ENCODE data around the gene NEK5.

NEK5 gene

DNA sequence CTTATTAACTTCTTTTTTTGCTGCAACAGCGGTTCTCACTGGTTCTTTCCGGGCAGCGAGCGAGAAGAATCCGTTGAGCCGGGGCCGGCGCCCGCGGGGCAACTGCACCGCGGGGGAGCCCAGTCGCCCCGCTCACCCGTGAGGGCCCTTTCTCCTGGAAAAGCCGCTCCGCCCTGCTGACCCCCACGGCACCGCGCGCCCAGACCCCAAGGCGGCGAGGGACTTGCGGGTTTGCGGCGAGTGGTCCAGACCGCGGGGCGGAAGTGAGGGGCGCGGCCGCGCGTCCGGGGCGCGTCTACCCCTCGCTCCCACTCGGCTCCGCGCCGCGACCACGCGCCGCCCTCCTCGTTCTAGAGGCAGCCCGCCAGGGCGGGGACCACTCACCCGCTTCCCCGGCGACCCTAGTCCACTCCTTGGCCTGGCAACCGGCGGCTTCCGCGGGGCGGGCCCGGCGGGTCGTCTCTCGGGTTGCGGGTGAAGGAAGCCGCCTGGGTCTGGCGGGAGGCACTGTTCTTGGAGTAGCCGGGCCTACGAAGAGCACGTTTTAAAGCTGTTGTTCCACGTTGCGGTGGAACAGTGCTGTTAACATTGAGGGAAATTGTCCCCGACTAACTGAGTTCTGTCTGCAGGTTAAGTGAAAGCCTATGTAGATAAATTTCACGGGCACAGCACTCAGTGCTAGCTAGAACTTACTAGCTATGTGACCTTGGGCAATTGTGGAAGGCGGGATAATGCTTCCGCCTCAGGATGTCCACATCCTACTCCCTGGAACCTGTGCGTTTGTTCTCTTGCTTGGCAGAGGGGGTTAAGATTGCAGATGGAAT, 30.5 kb upstream of the NEK5 start, which contains the start of gene NEK3 (continued):
- TF ChIP-seq, protein P1, sequence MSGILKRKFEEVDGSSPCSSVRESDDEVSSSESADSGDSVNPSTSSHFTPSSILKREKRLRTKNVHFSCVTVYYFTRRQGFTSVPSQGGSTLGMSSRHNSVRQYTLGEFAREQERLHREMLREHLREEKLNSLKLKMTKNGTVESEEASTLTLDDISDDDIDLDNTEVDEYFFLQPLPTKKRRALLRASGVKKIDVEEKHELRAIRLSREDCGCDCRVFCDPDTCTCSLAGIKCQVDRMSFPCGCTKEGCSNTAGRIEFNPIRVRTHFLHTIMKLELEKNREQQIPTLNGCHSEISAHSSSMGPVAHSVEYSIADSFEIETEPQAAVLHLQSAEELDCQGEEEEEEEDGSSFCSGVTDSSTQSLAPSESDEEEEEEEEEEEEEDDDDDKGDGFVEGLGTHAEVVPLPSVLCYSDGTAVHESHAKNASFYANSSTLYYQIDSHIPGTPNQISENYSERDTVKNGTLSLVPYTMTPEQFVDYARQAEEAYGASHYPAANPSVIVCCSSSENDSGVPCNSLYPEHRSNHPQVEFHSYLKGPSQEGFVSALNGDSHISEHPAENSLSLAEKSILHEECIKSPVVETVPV (CRISPR knock-in tag; IDR thresholded peaks at IDR 0.05), result no peak
- no peak; the same call in 1 of the 2 replicates for TF ChIP-seq ZNF8 (CRISPR knock-in tag; IDR thresholded peaks at IDR 0.05)

DNA sequence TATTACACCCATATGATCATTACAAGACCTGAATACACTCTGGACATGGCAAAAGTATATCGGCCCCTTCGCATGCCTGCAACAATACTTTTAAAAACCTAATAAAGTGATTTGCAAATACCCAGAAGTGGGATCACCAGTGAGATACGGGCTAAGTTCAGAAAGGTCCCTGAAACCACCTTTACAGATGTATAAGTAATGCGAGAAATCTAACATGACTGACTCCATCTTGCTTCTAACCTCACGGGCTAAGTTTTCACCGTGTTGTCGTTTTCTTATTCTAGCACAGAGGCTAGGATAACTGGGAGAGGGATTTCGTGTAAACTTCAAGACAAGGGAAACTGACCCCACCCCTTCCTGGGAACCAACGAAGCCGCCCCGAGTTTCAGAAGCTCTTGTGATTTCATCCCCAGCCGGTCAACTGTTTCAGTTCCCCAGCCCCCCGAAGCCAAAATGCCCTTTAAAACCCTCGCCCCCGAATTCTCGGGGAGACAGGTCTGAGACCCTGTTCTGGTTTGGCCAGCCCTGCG, 29.8 kb upstream of the NEK5 start:
- TF ChIP-seq CSDC2 (CRISPR knock-in tag; IDR thresholded peaks at IDR 0.05) (peak; percentile 98), ZC3H10 (CRISPR knock-in tag; IDR thresholded peaks at IDR 0.05) (peak; percentile 37; the same call in 1 of the 2 replicates), GLIS3 (CRISPR knock-in tag; IDR thresholded peaks at IDR 0.05) (no peak), ESRRG (CRISPR knock-in tag; IDR thresholded peaks at IDR 0.05) (no peak), BACH2 (CRISPR knock-in tag; IDR thresholded peaks at IDR 0.05; ENCODE audit: borderline replicate concordance) (no peak), ZFP30 (CRISPR knock-in tag; IDR thresholded peaks at IDR 0.05) (no peak), PPARA (CRISPR knock-in tag; IDR thresholded peaks at IDR 0.05; ENCODE audit: borderline replicate concordance) (no peak), ISL1 (CRISPR knock-in tag; IDR thresholded peaks at IDR 0.05) (peak; percentile 56; the same call in 1 of the 2 replicates), RARB (CRISPR knock-in tag; IDR thresholded peaks at IDR 0.05) (no peak), SNAI2 (CRISPR knock-in tag; IDR thresholded peaks at IDR 0.05) (peak; percentile 87), TOX (CRISPR knock-in tag; IDR thresholded peaks at IDR 0.05; ENCODE audit: borderline replicate concordance) (no peak), ARNTL (CRISPR knock-in tag; IDR thresholded peaks at IDR 0.05; ENCODE audit: borderline replicate concordance, low read depth) (no peak), OSR1 (CRISPR knock-in tag; IDR thresholded peaks at IDR 0.05) (peak; percentile 89; the same call in 1 of the 2 replicates), ZFP3 (CRISPR knock-in tag; IDR thresholded peaks at IDR 0.05) (0 out of 2 replicates have a peak, but pooled peaks have one; percentile 70), ZNF70 (CRISPR knock-in tag; IDR thresholded peaks at IDR 0.05) (no peak), ZNF8 (CRISPR knock-in tag; IDR thresholded peaks at IDR 0.05) (no peak), TCF4 (CRISPR knock-in tag; IDR thresholded peaks at IDR 0.05; ENCODE audit: borderline replicate concordance) (no peak), ZNF565 (CRISPR knock-in tag; conservative IDR thresholded peaks at IDR 0.05; ENCODE audit: low read depth) (no peak)
- TF ChIP-seq, protein P2, sequence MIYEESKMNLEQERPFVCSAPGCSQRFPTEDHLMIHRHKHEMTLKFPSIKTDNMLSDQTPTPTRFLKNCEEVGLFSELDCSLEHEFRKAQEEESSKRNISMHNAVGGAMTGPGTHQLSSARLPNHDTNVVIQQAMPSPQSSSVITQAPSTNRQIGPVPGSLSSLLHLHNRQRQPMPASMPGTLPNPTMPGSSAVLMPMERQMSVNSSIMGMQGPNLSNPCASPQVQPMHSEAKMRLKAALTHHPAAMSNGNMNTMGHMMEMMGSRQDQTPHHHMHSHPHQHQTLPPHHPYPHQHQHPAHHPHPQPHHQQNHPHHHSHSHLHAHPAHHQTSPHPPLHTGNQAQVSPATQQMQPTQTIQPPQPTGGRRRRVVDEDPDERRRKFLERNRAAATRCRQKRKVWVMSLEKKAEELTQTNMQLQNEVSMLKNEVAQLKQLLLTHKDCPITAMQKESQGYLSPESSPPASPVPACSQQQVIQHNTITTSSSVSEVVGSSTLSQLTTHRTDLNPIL (CRISPR knock-in tag; IDR thresholded peaks at IDR 0.05; ENCODE audit: low read depth), result no peak
- TF ChIP-seq, protein P3, sequence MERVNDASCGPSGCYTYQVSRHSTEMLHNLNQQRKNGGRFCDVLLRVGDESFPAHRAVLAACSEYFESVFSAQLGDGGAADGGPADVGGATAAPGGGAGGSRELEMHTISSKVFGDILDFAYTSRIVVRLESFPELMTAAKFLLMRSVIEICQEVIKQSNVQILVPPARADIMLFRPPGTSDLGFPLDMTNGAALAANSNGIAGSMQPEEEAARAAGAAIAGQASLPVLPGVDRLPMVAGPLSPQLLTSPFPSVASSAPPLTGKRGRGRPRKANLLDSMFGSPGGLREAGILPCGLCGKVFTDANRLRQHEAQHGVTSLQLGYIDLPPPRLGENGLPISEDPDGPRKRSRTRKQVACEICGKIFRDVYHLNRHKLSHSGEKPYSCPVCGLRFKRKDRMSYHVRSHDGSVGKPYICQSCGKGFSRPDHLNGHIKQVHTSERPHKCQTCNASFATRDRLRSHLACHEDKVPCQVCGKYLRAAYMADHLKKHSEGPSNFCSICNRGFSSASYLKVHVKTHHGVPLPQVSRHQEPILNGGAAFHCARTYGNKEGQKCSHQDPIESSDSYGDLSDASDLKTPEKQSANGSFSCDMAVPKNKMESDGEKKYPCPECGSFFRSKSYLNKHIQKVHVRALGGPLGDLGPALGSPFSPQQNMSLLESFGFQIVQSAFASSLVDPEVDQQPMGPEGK (CRISPR knock-in tag; IDR thresholded peaks at IDR 0.05; ENCODE audit: borderline replicate concordance), result no peak
- TF ChIP-seq, protein P4, sequence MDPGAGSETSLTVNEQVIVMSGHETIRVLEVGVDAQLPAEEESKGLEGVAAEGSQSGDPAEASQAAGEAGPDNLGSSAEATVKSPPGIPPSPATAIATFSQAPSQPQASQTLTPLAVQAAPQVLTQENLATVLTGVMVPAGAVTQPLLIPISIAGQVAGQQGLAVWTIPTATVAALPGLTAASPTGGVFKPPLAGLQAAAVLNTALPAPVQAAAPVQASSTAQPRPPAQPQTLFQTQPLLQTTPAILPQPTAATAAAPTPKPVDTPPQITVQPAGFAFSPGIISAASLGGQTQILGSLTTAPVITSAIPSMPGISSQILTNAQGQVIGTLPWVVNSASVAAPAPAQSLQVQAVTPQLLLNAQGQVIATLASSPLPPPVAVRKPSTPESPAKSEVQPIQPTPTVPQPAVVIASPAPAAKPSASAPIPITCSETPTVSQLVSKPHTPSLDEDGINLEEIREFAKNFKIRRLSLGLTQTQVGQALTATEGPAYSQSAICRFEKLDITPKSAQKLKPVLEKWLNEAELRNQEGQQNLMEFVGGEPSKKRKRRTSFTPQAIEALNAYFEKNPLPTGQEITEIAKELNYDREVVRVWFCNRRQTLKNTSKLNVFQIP (CRISPR knock-in tag; IDR thresholded peaks at IDR 0.05; ENCODE audit: borderline replicate concordance, low read depth), result no peak
- TF ChIP-seq, protein P5, sequence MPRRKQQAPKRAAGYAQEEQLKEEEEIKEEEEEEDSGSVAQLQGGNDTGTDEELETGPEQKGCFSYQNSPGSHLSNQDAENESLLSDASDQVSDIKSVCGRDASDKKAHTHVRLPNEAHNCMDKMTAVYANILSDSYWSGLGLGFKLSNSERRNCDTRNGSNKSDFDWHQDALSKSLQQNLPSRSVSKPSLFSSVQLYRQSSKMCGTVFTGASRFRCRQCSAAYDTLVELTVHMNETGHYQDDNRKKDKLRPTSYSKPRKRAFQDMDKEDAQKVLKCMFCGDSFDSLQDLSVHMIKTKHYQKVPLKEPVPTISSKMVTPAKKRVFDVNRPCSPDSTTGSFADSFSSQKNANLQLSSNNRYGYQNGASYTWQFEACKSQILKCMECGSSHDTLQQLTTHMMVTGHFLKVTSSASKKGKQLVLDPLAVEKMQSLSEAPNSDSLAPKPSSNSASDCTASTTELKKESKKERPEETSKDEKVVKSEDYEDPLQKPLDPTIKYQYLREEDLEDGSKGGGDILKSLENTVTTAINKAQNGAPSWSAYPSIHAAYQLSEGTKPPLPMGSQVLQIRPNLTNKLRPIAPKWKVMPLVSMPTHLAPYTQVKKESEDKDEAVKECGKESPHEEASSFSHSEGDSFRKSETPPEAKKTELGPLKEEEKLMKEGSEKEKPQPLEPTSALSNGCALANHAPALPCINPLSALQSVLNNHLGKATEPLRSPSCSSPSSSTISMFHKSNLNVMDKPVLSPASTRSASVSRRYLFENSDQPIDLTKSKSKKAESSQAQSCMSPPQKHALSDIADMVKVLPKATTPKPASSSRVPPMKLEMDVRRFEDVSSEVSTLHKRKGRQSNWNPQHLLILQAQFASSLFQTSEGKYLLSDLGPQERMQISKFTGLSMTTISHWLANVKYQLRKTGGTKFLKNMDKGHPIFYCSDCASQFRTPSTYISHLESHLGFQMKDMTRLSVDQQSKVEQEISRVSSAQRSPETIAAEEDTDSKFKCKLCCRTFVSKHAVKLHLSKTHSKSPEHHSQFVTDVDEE (CRISPR knock-in tag; IDR thresholded peaks at IDR 0.05), result no peak
- TF ChIP-seq, protein P1 (CRISPR knock-in tag; IDR thresholded peaks at IDR 0.05), result 0 out of 2 replicates have a peak, but pooled peaks have one; percentile 57
- ATAC-seq, result peak; percentile 65

Data from SK-N-SH treated with all-trans-retinoic acid at 6 μM for 48 hours (cell line).